Measurements from ENCODE around the gene CLDN15. TPM values are rescaled to one million over a fixed set of nuclear protein-coding genes. Genes with fewer than 3 reads are reported as not detected.
"Not testable (repeated sequence)": the region's sequence is repeated elsewhere in the genome, so short reads cannot be mapped to it uniquely, and the experiment has no call there.

Gene CLDN15
- total and polyA plus RNA-seq, 2 donors = 4.6 to 34.2 TPM

DNA sequence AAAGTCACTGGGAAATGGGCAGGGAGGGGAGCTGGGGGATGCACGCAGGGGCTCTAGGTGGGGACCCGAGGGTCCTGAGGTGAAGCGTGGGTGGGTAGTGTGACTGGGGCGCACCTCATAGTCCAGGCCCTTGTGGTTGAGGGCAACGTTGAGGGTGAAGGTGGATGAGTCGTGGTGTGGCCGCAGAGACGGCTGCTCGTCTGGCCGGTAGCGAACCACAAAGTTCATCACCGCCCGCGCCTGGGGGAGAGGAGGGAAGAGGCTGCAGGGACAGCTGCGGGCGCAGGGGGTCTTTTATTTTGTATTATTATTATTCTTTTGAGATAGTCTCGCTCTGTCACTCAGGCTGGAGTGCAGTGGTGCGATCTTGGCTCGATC is 30.9 kb downstream of the CLDN15 start:
- Histone ChIP-seq H3K27ac (ENCODE audit: low read depth in 1 of 2, low read length in 1 of 2) (no peak overlapping the region), H3K36me3 (ENCODE audit: control insufficient read depth in 2 of 2, insufficient read depth in 2 of 2, low read length in 1 of 2) (peaks cover 3 to 9% of the 10 kb centered on the region in 2 donors), H3K9me3 (ENCODE audit: control insufficient read depth in 2 of 2, insufficient read depth in 1 of 2, low read length in 1 of 2) (no peaks in the 10 kb centered on the region), H3K4me1 (ENCODE audit: control insufficient read depth in 2 of 2, insufficient read depth in 2 of 2, low read length in 2 of 2) (no peaks in the 10 kb centered on the region), H3K4me3 (ENCODE audit: low read length in 2 of 2) (no peak overlapping the region), H3K27me3 (ENCODE audit: control insufficient read depth in 2 of 2, insufficient read depth in 1 of 2, low read length in 1 of 2) (peaks cover 21 to 27% of the 10 kb centered on the region in 2 donors)
- WGBS = 97% methylated on average over 19 of the region's 19 CpGs
- DNase-seq (ENCODE audit: low read depth in 6 of 9, low spot score in 9 of 9) = no peak

DNA sequence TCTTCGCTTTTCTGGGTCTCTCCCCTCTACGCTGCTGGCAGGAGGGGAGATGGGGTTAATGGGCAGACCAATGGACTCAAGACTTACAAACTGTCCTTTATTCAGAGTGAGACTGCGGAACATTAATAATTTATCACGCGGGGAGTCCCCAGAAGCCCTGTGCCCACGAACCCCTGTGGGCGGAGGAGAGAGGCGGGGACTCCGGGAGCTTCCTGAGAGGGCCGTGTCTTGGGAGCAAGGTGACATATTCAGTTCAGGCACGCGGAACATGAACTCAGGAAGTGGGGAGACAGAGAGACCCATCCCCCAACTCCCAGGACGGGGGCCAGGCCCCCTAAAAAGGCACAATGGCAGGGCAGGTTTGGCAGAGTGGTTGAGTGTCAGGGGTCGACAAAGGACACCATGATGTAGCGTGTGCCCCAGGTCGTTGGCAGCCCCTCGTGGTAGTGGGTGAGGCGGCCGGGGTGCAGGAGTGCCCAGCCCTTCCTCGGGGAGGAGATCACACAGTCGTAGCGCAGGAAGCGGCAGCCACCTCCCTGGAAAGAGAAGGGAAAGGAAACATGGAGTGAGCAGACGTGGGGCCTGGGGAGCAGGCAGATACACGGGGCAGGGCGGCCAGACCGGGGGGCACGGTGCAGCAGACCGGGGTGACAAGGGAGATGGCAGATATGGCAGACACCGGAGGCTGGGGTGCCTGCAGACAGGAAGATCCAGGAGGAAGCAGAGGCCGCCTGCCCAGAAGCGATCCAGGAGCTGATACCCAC is 31.5 kb downstream of the CLDN15 start:
- DNase-seq (ENCODE audit: low read depth in 6 of 9, low spot score in 9 of 9) = no peak

DNA sequence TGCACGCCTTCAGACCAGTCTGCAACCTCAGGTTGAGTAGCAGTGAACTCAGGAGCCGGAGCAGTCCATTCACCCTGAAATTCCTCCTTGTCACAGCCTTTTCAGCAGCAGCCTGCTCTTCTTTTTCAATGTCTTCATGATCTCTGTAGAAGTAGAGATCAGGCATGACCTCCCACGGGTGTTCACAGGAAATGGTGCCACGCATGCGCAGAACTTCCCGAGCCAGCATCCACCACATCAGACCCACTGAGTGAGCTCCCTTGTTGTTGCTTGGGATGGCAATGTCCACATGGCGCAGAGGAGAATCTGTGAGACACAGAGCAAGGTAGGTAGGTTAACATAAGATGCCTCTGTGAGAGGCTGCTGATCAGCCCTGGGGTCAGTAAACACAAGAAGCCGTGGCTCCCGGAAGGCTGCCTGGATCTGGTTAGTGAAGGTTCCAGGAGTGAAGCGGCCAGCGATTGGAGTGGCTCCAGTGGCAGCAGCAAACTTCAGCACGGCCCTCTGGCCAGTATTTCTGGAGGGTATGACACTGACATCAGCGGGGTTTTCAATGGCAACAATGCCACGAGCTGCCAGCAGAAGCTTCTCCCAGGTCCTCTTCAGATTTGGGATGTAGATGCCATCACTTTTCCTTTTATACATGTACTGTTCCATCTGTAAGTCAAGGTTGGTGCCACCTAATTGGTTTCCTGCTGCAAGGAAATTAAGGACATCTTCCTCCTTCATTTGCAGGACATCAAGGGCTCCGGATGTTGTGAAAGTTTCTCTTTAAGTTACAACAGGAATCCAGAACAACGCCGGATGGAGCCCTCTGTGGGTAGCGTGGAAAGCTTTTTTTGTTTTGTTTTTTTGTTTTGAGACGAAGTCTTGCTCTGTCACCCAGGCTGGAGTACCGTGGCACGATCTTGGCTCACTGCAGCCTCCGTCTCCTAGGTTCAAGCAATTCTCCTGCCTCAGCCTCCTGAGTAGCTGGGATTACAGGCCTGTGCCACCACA is 33.6 kb downstream of the CLDN15 start:
- peak in 1 of 9 donors; percentile 13 for DNase-seq (ENCODE audit: low read depth in 6 of 9, low spot score in 9 of 9)
- peaks cover 34 to 51% of the 10 kb centered on the region in 2 donors for H3K27me3 ChIP-seq (ENCODE audit: control insufficient read depth in 2 of 2, insufficient read depth in 1 of 2, low read length in 1 of 2)
- H3K4me1 ChIP-seq (ENCODE audit: control insufficient read depth in 2 of 2, insufficient read depth in 2 of 2, low read length in 2 of 2); H3K4me3 ChIP-seq (ENCODE audit: low read length in 2 of 2); H3K9me3 ChIP-seq (ENCODE audit: control insufficient read depth in 2 of 2, insufficient read depth in 1 of 2, low read length in 1 of 2); H3K27ac ChIP-seq (ENCODE audit: low read depth in 1 of 2, low read length in 1 of 2); H3K36me3 ChIP-seq (ENCODE audit: control insufficient read depth in 2 of 2, insufficient read depth in 2 of 2, low read length in 1 of 2): not testable (repeated sequence)
- 78% methylated on average over 22 of the region's 22 CpGs for WGBS

More for the DNA sequence above, 31.5 kb downstream of the CLDN15 start:
- Histone ChIP-seq H3K4me3 (ENCODE audit: low read length in 2 of 2) (no peak overlapping the region), H3K27ac (ENCODE audit: low read depth in 1 of 2, low read length in 1 of 2) (no peak overlapping the region), H3K4me1 (ENCODE audit: control insufficient read depth in 2 of 2, insufficient read depth in 2 of 2, low read length in 2 of 2) (no peaks in the 10 kb centered on the region), H3K9me3 (ENCODE audit: control insufficient read depth in 2 of 2, insufficient read depth in 1 of 2, low read length in 1 of 2) (no peaks in the 10 kb centered on the region), H3K27me3 (ENCODE audit: control insufficient read depth in 2 of 2, insufficient read depth in 1 of 2, low read length in 1 of 2) (peaks cover 24 to 33% of the 10 kb centered on the region in 2 donors), H3K36me3 (ENCODE audit: control insufficient read depth in 2 of 2, insufficient read depth in 2 of 2, low read length in 1 of 2) (peaks cover 0 to 9% of the 10 kb centered on the region in 2 donors)
- 93% methylated on average over 32 of the region's 32 CpGs for WGBS

DNA sequence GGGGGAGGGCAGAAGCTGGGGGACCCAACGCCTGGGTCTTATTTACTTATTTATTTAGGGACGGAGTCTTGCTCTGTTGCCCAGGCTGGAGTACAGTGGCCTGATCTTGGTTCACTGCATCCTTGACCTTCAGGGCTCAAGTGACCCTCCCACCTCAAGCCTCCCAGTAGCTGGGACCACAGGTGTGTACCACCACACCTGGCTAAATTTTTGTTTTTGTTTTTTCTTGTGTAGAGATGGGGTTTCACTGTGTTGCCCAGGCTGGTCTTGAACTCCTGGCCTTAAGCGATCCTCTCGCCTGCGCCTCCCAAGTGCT is 35.0 kb downstream of the CLDN15 start:
- Histone ChIP-seq H3K36me3 (ENCODE audit: control insufficient read depth in 2 of 2, insufficient read depth in 2 of 2, low read length in 1 of 2) (peaks cover 0 to 3% of the 10 kb centered on the region in 2 donors), H3K4me3 (ENCODE audit: low read length in 2 of 2) (no peak overlapping the region), H3K27ac (ENCODE audit: low read depth in 1 of 2, low read length in 1 of 2) (no peak overlapping the region), H3K4me1 (ENCODE audit: control insufficient read depth in 2 of 2, insufficient read depth in 2 of 2, low read length in 2 of 2) (no peaks in the 10 kb centered on the region), H3K27me3 (ENCODE audit: control insufficient read depth in 2 of 2, insufficient read depth in 1 of 2, low read length in 1 of 2) (peaks cover 34 to 65% of the 10 kb centered on the region in 2 donors), H3K9me3 (ENCODE audit: control insufficient read depth in 2 of 2, insufficient read depth in 1 of 2, low read length in 1 of 2) (no peaks in the 10 kb centered on the region)
- WGBS = 88% methylated on average over 5 of the region's 5 CpGs
- DNase-seq (ENCODE audit: low read depth in 6 of 9, low spot score in 9 of 9) = no peak

DNA sequence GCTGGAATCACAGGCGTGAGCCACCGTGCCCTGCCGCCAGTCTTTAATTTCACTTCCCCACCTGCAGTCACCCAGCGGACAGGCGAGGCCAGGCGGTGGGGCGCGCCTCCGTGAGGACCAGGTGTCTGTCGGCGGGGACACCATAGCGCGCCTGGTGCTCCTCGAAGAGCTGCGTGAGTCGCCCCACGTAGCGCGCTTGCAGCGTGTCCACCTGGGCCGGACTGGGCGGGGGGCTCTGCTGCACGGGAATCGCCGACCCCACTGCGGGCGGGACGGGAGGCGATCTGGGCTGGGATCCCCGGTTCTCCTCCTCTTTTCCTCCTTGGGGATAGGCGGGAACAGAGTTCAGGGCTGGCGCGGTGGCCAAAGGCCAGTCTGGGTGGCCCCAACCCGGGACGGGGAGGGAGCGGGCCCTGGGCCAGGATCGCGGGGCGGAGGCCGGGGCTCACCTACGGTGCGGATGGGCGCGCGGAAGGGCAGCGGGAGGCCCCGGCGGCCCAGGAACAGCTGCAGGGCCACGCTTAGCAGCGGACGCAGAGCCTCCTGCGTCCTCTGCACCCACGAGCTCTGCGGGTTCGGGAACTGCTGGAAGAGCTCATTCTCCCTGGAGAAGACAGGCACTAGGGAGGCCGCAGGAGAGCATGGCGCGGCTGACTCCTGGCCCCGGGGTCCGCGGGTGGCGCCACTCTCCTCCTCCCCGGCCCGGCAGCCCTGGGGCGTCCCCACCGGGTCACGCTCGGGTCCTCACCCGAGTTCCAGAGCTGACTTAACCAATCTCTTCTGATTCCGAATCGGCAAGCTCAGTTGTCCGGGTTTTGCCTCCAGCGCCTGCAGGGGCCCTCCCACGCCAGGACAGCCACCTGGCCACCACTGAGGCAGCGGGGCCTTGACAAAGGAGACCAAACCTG is 35.7 kb downstream of the CLDN15 start:
- no peak for DNase-seq (ENCODE audit: low read depth in 6 of 9, low spot score in 9 of 9)
- no peaks in the 10 kb centered on the region for H3K9me3 ChIP-seq (ENCODE audit: control insufficient read depth in 2 of 2, insufficient read depth in 1 of 2, low read length in 1 of 2)
- no peak overlapping the region for H3K27ac ChIP-seq (ENCODE audit: low read depth in 1 of 2, low read length in 1 of 2)
- H3K36me3 ChIP-seq (ENCODE audit: control insufficient read depth in 2 of 2, insufficient read depth in 2 of 2, low read length in 1 of 2) = peaks cover 0 to 3% of the 10 kb centered on the region in 2 donors
- H3K4me3 ChIP-seq (ENCODE audit: low read length in 2 of 2) = no peak overlapping the region
- no peaks in the 10 kb centered on the region for H3K4me1 ChIP-seq (ENCODE audit: control insufficient read depth in 2 of 2, insufficient read depth in 2 of 2, low read length in 2 of 2)
- 11% methylated on average over 75 of the region's 75 CpGs for WGBS
- H3K27me3 ChIP-seq (ENCODE audit: control insufficient read depth in 2 of 2, insufficient read depth in 1 of 2, low read length in 1 of 2) = peaks cover 34 to 68% of the 10 kb centered on the region in 2 donors

DNA sequence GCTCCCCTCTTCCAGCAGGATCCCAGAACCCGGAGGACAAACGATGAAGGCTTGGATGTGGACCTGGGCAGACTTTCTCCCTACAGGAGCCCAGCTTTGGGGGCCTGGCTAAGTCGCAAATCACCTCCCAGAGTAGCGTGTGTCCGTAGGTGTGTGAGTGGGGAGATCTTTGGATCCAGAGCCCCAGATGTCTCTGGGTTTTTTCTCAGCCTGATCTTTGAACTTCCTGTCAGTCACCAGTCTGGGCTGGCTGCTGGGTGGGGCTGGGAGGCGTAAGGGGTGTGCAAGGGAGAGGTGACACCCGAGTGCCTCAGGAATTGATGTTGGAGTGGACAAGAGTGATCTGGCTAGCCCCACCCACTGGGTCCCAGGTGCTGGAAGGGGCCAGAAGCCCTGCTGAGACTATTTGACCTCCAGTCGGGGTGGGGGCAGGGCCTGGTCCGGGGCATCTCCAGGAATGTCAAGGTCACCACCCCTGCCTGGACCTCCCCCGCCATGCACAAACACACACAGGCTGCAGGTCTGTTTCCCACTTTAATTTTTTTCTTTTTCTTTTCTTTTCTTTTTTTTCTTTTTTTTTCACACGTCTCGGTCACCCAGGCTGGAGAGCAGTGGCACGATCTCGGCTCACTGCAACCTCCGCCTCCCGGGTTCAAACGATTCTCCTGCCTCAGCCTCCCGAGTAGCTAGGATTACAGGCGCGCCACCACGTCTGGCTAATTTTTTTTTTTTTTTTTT is 36.6 kb downstream of the CLDN15 start, which contains the start of gene MOGAT3:
TSS of gene MOGAT3 (minus strand) at position 175 of the 738 bp plus-strand sequence. CDS start 182 bp downstream, outside the sequence.
- no peak for DNase-seq (ENCODE audit: low read depth in 6 of 9, low spot score in 9 of 9)
- H3K4me3 ChIP-seq (ENCODE audit: low read length in 2 of 2) = no peak within 1 kb of the TSS
- H3K4me1 ChIP-seq (ENCODE audit: control insufficient read depth in 2 of 2, insufficient read depth in 2 of 2, low read length in 2 of 2) = no peaks in the 10 kb centered on the region
- H3K27me3 ChIP-seq (ENCODE audit: control insufficient read depth in 2 of 2, insufficient read depth in 1 of 2, low read length in 1 of 2) = peaks cover 34 to 71% of the 10 kb centered on the region in 2 donors
- H3K9me3 ChIP-seq (ENCODE audit: control insufficient read depth in 2 of 2, insufficient read depth in 1 of 2, low read length in 1 of 2) = no peaks in the 10 kb centered on the region
- H3K27ac ChIP-seq (ENCODE audit: low read depth in 1 of 2, low read length in 1 of 2) = no peak within 1 kb of the TSS
- 32% methylated on average over 21 of the region's 21 CpGs for WGBS
- H3K36me3 ChIP-seq (ENCODE audit: control insufficient read depth in 2 of 2, insufficient read depth in 2 of 2, low read length in 1 of 2) = peaks cover 0 to under 1% of the 10 kb centered on the region in 2 donors

DNA sequence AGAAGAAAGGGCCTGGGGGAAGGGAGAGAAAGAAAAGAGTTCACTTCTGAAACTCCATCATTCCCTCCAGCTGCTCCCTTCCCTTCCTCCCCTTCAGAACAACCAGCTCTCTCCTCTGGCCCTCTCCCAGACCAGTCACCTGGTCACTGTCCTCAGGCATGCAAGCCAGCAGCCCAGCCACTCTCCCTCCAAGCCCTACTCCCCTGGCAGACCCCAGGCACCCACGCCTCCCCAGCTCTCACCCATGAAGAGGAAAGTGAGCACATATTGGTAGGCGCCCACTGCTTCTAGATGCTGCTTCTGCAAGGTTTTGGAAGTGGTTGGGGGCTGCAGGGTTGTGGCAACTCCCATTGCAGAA is 37.1 kb downstream of the CLDN15 start:
- 77% methylated on average over 2 of the region's 2 CpGs for WGBS
- Histone ChIP-seq H3K4me3 (ENCODE audit: low read length in 2 of 2) (no peak overlapping the region), H3K27ac (ENCODE audit: low read depth in 1 of 2, low read length in 1 of 2) (no peak overlapping the region), H3K4me1 (ENCODE audit: control insufficient read depth in 2 of 2, insufficient read depth in 2 of 2, low read length in 2 of 2) (no peaks in the 10 kb centered on the region), H3K36me3 (ENCODE audit: control insufficient read depth in 2 of 2, insufficient read depth in 2 of 2, low read length in 1 of 2) (no peaks in the 10 kb centered on the region), H3K27me3 (ENCODE audit: control insufficient read depth in 2 of 2, insufficient read depth in 1 of 2, low read length in 1 of 2) (peaks cover 34 to 76% of the 10 kb centered on the region in 2 donors), H3K9me3 (ENCODE audit: control insufficient read depth in 2 of 2, insufficient read depth in 1 of 2, low read length in 1 of 2) (no peaks in the 10 kb centered on the region)
- no peak for DNase-seq (ENCODE audit: low read depth in 6 of 9, low spot score in 9 of 9)

DNA sequence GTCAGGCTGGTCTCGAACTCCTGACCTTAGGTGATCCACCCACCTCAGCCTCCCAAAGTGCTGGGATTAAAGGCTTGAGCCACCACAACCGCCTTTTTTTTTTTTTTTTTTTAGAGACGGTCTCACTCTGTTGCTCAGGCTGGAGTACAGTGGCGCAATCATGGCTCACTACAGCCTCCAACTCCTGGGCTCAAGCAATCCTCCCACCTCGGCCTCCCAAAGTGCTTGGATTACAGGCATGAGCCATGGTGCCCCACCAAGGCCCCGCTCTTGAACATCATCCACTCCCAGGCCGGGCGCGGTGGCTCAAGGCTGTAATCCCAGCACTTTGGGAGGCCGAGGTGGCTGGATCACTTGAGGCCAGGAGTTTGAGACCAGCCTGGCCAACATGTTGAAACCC is 38.1 kb downstream of the CLDN15 start:
- not testable (repeated sequence) for H3K9me3 ChIP-seq (ENCODE audit: control insufficient read depth in 2 of 2, insufficient read depth in 1 of 2, low read length in 1 of 2); H3K27ac ChIP-seq (ENCODE audit: low read depth in 1 of 2, low read length in 1 of 2); DNase-seq (ENCODE audit: low read depth in 6 of 9, low spot score in 9 of 9); H3K4me3 ChIP-seq (ENCODE audit: low read length in 2 of 2); H3K4me1 ChIP-seq (ENCODE audit: control insufficient read depth in 2 of 2, insufficient read depth in 2 of 2, low read length in 2 of 2); H3K36me3 ChIP-seq (ENCODE audit: control insufficient read depth in 2 of 2, insufficient read depth in 2 of 2, low read length in 1 of 2)
- WGBS = 96% methylated on average over 10 of the region's 10 CpGs
- peaks cover 34 to 76% of the 10 kb centered on the region in 2 donors for H3K27me3 ChIP-seq (ENCODE audit: control insufficient read depth in 2 of 2, insufficient read depth in 1 of 2, low read length in 1 of 2)
